Upper lobe of left lung (tissue), 4 donors: ENCODE results near the gene SCPEP1.

Experiments used
- EP300 ChIP-seq, 4 donors: sonication (generic); formaldehyde crosslinking; IDR thresholded peaks; one replicate each; pipeline ENCODE4 v1.5.1; 2017; ENCODE audit warnings: antibody characterized with exemption in 4 of 4, control low read depth in 2 of 4
- POLR2A ChIP-seq, 4 donors: fragments of 450-650 bp; IDR thresholded peaks; one replicate each; pipeline ENCODE4 v1.5.1; 2016 to 2017; ENCODE audit warnings: antibody characterized with exemption in 4 of 4, mild to moderate bottlenecking in 2 of 4
- POLR2AphosphoS5 ChIP-seq, 2 donors: sonication (generic); formaldehyde crosslinking; IDR thresholded peaks; one replicate each; pipeline ENCODE4 v1.5.1; 2017; ENCODE audit warnings: antibody characterized with exemption in 2 of 2
- TF ChIP-seq, protein P1 (sequence below), 6 experiments: fragments of 450-650 bp in 4 of 6; fragments of 200-600 bp in 2 of 6; sonication (generic) in 2 of 6; IDR thresholded peaks; one replicate each; pipeline ENCODE4 v1.5.1; 2016 to 2019; ENCODE audit warnings: antibody characterized with exemption in 6 of 6

DNA sequence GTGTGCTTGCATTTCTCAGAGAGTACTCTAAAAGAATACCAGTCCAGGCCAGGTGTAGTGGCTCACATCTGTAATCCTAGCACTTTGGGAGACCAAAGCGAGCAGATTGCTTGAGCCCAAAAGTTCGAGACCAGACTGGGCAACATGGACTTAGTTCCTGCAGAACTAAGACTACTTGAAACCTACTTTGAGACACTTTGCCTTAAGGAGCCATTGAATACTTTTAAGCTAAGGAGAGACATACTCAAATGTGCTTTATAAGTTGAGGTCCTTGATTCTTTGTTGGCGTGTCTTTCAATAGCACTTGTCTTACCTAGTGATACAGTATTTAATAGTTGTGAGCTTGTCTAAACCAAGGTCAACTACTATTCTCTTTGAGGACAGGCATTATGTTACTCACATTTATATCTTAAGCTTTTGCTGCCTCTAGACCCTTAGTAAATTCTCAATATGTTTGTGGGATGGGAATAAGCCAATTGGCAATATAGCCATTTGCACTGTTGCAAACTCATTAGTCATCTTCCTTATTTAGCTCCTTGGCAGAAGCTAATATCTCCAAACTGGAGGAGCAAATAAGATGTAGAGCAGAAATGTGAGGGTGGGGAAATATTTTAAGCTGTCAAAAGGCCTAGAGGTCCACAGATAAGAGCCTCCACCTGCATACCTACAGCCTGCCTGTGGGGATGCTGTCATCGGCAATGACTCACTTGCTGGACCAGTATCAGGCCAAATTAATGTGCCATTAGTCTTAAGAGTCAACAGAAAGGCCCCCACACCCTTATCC, 16.3 kb downstream of the SCPEP1 start:
- TF ChIP-seq POLR2A (IDR thresholded peaks at IDR 0.05) (no peak), POLR2AphosphoS5 (IDR thresholded peaks at IDR 0.05) (no peak), EP300 (IDR thresholded peaks at IDR 0.05) (no peak)
- TF ChIP-seq, protein P1, sequence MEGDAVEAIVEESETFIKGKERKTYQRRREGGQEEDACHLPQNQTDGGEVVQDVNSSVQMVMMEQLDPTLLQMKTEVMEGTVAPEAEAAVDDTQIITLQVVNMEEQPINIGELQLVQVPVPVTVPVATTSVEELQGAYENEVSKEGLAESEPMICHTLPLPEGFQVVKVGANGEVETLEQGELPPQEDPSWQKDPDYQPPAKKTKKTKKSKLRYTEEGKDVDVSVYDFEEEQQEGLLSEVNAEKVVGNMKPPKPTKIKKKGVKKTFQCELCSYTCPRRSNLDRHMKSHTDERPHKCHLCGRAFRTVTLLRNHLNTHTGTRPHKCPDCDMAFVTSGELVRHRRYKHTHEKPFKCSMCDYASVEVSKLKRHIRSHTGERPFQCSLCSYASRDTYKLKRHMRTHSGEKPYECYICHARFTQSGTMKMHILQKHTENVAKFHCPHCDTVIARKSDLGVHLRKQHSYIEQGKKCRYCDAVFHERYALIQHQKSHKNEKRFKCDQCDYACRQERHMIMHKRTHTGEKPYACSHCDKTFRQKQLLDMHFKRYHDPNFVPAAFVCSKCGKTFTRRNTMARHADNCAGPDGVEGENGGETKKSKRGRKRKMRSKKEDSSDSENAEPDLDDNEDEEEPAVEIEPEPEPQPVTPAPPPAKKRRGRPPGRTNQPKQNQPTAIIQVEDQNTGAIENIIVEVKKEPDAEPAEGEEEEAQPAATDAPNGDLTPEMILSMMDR (IDR thresholded peaks at IDR 0.05), result no peak
